HG02938 (cell line): ENCODE measurements around the gene NDUFS3.
"Not testable (repeated sequence)": the region's sequence is repeated elsewhere in the genome, so short reads cannot be mapped to it uniquely, and the experiment has no call there.

Source experiments
- ATAC-seq: cut with Tn5 transposase; IDR thresholded peaks from one replicate; pipeline ENCODE4 v1.9.1; 2021; ENCODE audit warnings: mild to moderate bottlenecking, moderate library complexity; ENCODE audit not compliant: unreplicated experiment

NDUFS3 gene

GRCh38 chr11:47558695-47559094 is 20.2 kb upstream of the NDUFS3 start:
- ATAC-seq, result no peak

- ATAC-seq, result no peak
These were observed 18.4 kb upstream of the NDUFS3 start for GRCh38 chr11:47560426-47560825.

GRCh38 chr11:47562393-47562792 is 16.5 kb upstream of the NDUFS3 start:
- not testable (repeated sequence) for ATAC-seq

GRCh38 chr11:47564366-47564765 is 14.5 kb upstream of the NDUFS3 start:
- ATAC-seq, result not testable (repeated sequence)

DNA sequence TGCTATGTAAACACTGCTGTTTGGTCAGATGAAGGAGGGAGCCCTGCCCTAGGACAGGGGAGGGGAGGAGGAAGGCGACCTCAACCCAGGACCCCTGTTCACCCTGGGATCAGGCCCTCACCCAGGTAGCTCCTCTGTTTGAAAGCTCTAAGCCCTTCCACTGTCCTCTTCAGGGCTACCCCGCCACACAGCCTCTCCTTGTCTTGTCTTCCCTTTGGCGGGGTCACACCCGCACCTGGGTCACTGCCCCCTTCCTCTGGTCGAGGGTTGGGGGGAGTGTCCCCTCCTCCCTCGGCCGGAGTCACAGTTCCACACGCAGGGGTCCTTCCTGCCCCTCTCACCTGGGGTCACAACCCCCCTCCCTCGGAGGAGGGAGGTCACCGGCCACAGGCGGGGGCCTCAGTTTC is 13.9 kb upstream of the NDUFS3 start:
- no peak for ATAC-seq

DNA sequence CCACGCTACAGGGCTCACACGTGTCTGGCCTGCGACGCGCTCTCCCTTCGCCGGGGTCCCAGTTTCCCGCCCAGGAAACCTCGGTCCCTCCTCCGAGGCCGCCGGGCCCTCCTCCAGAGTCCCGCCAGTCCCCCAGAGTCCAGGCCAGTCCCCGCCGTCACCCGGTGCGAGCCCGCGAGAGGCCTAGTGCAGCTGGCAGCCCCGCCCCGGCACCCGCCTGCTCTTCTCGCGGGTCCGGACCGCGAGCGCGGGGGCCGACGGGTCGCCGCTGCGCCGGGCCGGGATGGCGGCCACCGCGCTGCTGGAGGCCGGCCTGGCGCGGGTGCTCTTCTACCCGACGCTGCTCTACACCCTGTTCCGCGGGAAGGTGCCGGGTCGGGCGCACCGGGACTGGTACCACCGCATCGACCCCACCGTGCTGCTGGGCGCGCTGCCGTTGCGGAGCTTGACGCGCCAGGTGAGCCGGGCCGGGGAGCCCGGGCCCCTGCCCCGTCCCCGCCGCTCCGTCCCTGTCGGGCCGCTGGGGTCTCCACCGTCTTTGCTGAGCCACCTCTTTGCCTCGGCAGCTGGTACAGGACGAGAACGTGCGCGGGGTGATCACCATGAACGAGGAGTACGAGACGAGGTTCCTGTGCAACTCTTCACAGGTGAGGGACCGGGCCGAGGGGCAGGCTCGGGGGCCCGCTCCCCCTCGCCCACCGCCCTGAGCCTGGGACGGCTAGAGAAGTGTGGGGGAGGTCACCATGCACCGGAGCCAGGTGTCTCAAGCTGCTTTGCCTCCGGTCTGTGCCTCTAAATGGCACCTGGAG is 13.3 kb upstream of the NDUFS3 start, which contains the start of gene PTPMT1:
Gene PTPMT1, plus strand, starts transcription at position 260 of the 809 bp plus-strand sequence. Its CDS starts 24 bp downstream, at position 284.
- peak; percentile 45 for ATAC-seq

GRCh38 chr11:47566149-47566698 is 12.7 kb upstream of the NDUFS3 start:
- no peak for ATAC-seq

DNA sequence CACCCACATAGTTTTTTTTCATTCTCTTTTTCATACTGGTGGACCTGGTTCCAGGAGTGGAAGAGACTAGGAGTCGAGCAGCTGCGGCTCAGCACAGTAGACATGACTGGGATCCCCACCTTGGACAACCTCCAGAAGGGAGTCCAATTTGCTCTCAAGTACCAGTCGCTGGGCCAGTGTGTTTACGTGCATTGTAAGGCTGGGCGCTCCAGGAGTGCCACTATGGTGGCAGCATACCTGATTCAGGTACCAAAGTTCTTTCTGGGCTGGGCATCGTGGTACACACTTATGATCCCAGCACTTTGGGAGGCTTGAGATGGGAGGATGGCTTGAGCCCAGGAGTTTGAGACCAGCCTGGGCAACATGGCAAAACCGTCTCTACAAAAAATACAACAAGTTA is 9.2 kb upstream of the NDUFS3 start:
- ATAC-seq, result no peak

DNA sequence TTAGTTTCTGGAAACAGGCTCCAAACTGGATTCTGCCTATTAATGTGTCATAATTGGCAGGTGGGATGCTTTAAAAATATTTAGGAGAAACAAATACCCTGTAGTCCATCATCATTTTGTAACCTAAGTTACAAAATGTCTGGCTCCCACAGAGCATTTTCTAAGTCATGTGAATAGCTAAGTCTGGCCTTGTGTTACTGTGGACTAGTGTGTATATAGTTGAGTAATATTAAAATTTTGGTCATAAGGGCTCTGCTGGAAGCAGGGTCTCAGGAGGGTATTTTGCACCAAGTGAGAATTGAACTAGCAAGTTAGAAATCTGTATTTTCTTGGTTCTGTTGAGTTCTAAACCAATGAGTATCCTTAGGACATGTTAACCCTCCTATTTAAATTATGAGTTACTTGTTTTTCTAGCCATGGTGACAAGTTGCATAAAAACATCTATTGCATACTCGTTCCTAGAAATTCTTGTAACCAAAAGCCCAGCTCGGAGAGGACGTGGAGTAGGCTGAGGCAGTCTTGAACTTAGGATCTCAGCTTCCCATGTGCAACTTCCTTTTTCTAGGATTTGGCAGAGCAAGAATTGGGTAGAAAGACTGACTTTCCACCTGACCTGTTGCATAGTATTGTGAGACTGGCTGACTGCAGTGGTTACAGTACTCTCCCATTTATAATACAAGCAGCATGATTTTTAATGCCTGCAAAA is 8.1 kb upstream of the NDUFS3 start:
- ATAC-seq, result no peak

- no peak for ATAC-seq
These were observed 7.5 kb upstream of the NDUFS3 start for GRCh38 chr11:47571357-47571729.

GRCh38 chr11:47571895-47572294 is 7.0 kb upstream of the NDUFS3 start:
- ATAC-seq, result no peak

GRCh38 chr11:47572715-47573255 is 6.1 kb upstream of the NDUFS3 start:
- ATAC-seq, result no peak

- ATAC-seq, result no peak
These were observed 5.6 kb upstream of the NDUFS3 start for GRCh38 chr11:47573321-47573720.

DNA sequence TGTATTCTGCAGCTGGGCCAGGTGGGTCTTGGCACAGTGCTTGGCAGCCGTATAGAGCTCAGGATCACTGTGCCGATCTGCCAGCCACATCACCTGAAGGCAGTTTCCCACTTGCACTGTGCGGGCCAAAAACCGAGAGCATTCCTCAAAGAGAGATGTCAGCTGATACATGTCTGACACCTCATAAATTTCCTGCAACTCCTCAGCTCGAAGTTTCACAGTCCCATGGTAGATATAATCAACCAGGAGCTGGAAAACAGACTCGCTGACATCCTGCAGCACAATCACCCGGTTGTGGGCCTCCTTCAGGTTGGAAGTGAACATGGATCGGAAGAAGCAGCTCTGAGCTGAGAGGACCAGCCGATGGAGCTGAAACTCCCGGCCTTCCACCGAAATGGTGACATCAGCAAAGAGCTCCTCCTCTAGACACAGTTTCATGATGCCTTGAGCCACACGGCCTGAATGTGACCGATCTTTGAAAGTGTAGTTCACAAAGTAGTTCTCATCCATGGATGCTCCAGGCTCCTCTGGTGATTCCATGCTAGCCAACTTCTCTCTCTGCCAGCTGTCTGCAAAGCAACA is 1.3 kb upstream of the NDUFS3 start:
- no peak for ATAC-seq

- no peak for ATAC-seq
These were observed 5.0 kb downstream of the NDUFS3 start for GRCh38 chr11:47583844-47584243.

GRCh38 chr11:47586098-47586855 is 7.4 kb downstream of the NDUFS3 start, which contains the start of gene FAM180B:
TSS of gene FAM180B (plus strand) at chr11:47586678. CDS start at chr11:47586769, 91 bp downstream.
- ATAC-seq, result no peak

DNA sequence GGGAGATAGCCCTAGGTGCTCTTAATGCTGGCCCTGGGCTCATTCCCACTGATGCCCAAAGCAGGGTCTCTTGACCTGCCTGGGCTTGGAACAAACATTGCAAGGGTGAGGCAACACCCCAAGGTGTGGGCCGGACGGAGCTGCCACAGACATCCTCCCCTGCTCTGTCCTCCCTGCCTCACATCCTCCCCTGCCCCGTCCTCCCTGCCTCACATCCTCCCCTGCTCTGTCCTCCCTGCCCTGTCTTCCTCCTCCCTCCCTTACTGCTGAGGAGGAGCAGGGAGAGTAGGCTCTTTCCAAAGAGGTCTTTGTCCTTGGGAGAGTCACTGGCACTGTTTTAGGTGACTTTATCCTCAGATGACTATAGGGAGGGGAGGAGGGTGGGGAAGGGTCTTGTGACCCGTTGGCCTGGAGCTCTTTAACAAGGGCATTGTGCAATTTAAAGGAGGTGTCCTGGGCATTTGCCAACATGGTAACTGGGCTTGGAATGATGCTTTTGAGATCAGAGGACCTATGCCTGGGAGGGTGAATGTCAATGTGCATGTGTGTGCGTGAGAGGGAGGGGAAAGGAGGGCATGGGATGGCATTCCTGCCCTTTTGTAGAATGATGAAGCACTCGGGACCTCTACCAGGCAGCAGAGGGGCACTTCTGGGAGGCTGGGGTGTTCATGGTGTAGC is 8.3 kb downstream of the NDUFS3 start:
- ATAC-seq, result no peak

GRCh38 chr11:47587723-47588326 is 9.0 kb downstream of the NDUFS3 start:
- ATAC-seq, result no peak

- ATAC-seq, result no peak
These were observed 10.2 kb downstream of the NDUFS3 start for GRCh38 chr11:47589118-47589517.
